HEK293 (cell line): ENCODE data around the gene NPDC1.
A peak's percentile ranks its signal among the peaks of the same experiment; 100 is the strongest.

Experiments
- CTCF ChIA-PET: fragments of 350-600 bp; formaldehyde crosslinking; extraction: SDS; loops from one replicate; lab custom pipeline; 2021; ENCODE audit warnings: antibody characterized with exemption; lab: Yijun Ruan, JAX
- POLR2A ChIA-PET: fragments of 300-600 bp; formaldehyde crosslinking; extraction: SDS; loops from one replicate; lab custom pipeline; 2020; ENCODE audit warnings: antibody characterized with exemption, inconsistent platforms; lab: Yijun Ruan, JAX
- H3K27ac ChIP-seq: fragments of 200-500 bp; sonication (Bioruptor generic); 2 replicates; pipeline ENCODE4 v1.5.1; 2014; ENCODE audit warnings: low read depth, low read length, control low read depth, inconsistent platforms; ENCODE audit errors: extremely low read depth
- H3K36me3 ChIP-seq, 2 experiments: fragments of 200-500 bp in 1 of 2; sonication (Bioruptor generic) in 1 of 2; 1 replicate in 1 of 2; 2 replicates in 1 of 2; pipeline ENCODE4 v1.5.1; 2014 to 2017; ENCODE audit warnings: inconsistent platforms in 2 of 2, low read length in 2 of 2; ENCODE audit not compliant: control insufficient read depth in 2 of 2, insufficient read depth in 1 of 2
- H3K4me1 ChIP-seq: fragments of 200-500 bp; sonication (Bioruptor generic); 2 replicates; pipeline ENCODE4 v1.5.1; 2014; ENCODE audit warnings: mild to moderate bottlenecking, low read length, inconsistent platforms; ENCODE audit not compliant: control insufficient read depth, insufficient read depth
- H3K4me3 ChIP-seq: 2 replicates; pipeline ENCODE4 v1.5.1; 2011; ENCODE audit warnings: low read depth, mild to moderate bottlenecking, control low read depth, low read length, moderate library complexity
- H3K9me3 ChIP-seq: fragments of 200-500 bp; sonication (Bioruptor generic); 2 replicates; pipeline ENCODE4 v1.5.1; 2014; ENCODE audit warnings: low read depth, low read length, inconsistent platforms; ENCODE audit not compliant: control insufficient read depth, insufficient read depth
- HOXD13 ChIP-seq: sonication (generic); formaldehyde crosslinking; IDR thresholded peaks from 2 replicates; pipeline ENCODE4 v1.8.0; 2022; ENCODE audit warnings: missing genetic modification reagents, borderline replicate concordance
- KLF1 ChIP-seq: fragments of 450-650 bp; formaldehyde crosslinking; IDR thresholded peaks from 2 replicates; pipeline ENCODE4 v1.5.1; 2016; ENCODE audit warnings: missing biosample characterization, missing genetic modification characterization
- KLF10 ChIP-seq: fragments of 450-650 bp; IDR thresholded peaks from 2 replicates; pipeline ENCODE4 v1.5.1; 2018; ENCODE audit warnings: missing biosample characterization, mild to moderate bottlenecking, missing genetic modification characterization
- KLF8 ChIP-seq: fragments of 450-650 bp; formaldehyde crosslinking; IDR thresholded peaks from 2 replicates; pipeline ENCODE4 v1.5.1; 2016; ENCODE audit warnings: missing biosample characterization, missing genetic modification characterization
- OVOL3 ChIP-seq: fragments of 450-650 bp; formaldehyde crosslinking; IDR thresholded peaks from 2 replicates; pipeline ENCODE4 v1.5.1; 2016; ENCODE audit warnings: missing biosample characterization, missing genetic modification characterization
- REPIN1 ChIP-seq: fragments of 450-650 bp; formaldehyde crosslinking; IDR thresholded peaks from 2 replicates; pipeline ENCODE4 v1.5.1; 2017; ENCODE audit warnings: missing biosample characterization, missing genetic modification characterization, low read depth
- ZBTB11 ChIP-seq: fragments of 450-650 bp; formaldehyde crosslinking; conservative IDR thresholded peaks from 2 replicates; pipeline ENCODE4 v1.5.1; 2016; ENCODE audit warnings: low read depth, missing biosample characterization, missing genetic modification characterization
- ZEB2 ChIP-seq: fragments of 450-650 bp; formaldehyde crosslinking; IDR thresholded peaks from 2 replicates; pipeline ENCODE4 v1.5.1; 2016; ENCODE audit warnings: missing biosample characterization, missing genetic modification characterization
- ZFHX2 ChIP-seq: fragments of 450-650 bp; formaldehyde crosslinking; conservative IDR thresholded peaks from 2 replicates; pipeline ENCODE4 v1.5.1; 2016; ENCODE audit warnings: missing biosample characterization, missing genetic modification characterization
- ZNF138 ChIP-seq: fragments of 450-650 bp; formaldehyde crosslinking; IDR thresholded peaks from 2 replicates; pipeline ENCODE4 v1.5.1; 2016; ENCODE audit warnings: missing biosample characterization, missing genetic modification characterization, borderline replicate concordance
- ZNF341 ChIP-seq: fragments of 450-650 bp; formaldehyde crosslinking; IDR thresholded peaks from 2 replicates; pipeline ENCODE4; 2016; ENCODE audit warnings: low read depth, missing biosample characterization, missing genetic modification characterization
- ZNF391 ChIP-seq: fragments of 450-650 bp; formaldehyde crosslinking; IDR thresholded peaks from 2 replicates; pipeline ENCODE4 v1.5.1; 2016; ENCODE audit warnings: low read depth, missing biosample characterization, missing genetic modification characterization, borderline replicate concordance
- ZNF426 ChIP-seq: fragments of 450-650 bp; formaldehyde crosslinking; IDR thresholded peaks from 2 replicates; pipeline ENCODE4 v1.5.1; 2017; ENCODE audit warnings: missing biosample characterization, missing genetic modification characterization, mild to moderate bottlenecking, inconsistent platforms, moderate library complexity
- ZNF585B ChIP-seq: fragments of 450-650 bp; formaldehyde crosslinking; IDR thresholded peaks from 2 replicates; pipeline ENCODE4 v1.5.1; 2016; ENCODE audit warnings: missing biosample characterization, missing genetic modification characterization
- ZNF664 ChIP-seq: fragments of 450-650 bp; formaldehyde crosslinking; IDR thresholded peaks from 2 replicates; pipeline ENCODE4 v1.5.1; 2016; ENCODE audit warnings: missing biosample characterization, missing genetic modification characterization
- ZNF792 ChIP-seq: fragments of 450-650 bp; formaldehyde crosslinking; IDR thresholded peaks from 2 replicates; pipeline ENCODE4 v1.5.1; 2016; ENCODE audit warnings: missing biosample characterization, missing genetic modification characterization
- ZSCAN30 ChIP-seq: fragments of 450-650 bp; IDR thresholded peaks from 2 replicates; pipeline ENCODE4 v1.5.1; 2018; ENCODE audit warnings: missing biosample characterization, mild to moderate bottlenecking, missing genetic modification characterization, moderate library complexity
- TF ChIP-seq, protein P1 (sequence below): fragments of 450-650 bp; formaldehyde crosslinking; IDR thresholded peaks from 2 replicates; pipeline ENCODE4 v1.5.1; 2017; ENCODE audit warnings: missing biosample characterization, missing genetic modification characterization
- TF ChIP-seq, protein P2 (sequence below): fragments of 450-650 bp; formaldehyde crosslinking; IDR thresholded peaks from 2 replicates; pipeline ENCODE4 v1.5.1; 2016; ENCODE audit warnings: missing biosample characterization, missing genetic modification characterization

Gene NPDC1

DNA sequence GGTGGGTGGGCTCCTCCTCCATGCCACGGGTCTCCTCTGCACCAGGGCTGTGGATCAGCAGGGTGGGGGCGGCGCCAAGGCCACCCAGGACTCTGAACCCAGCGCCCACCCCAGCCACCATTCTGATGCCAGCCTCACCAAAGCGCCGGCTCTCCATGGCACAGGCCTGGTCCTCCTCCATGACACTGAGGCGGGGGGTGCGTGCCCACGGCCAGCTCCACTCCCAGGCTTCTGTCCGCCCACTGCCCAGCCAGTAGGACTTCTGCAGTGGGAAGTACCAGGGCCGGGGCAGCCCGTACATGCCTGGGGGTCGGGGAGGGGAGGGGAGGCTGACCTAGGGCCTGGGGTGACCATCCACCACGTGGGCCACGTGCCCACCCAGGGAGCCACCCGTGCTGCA, 29.5 kb downstream of the NPDC1 start:
- no peak overlapping the region for H3K27ac ChIP-seq
- H3K9me3 ChIP-seq = no peaks in the 10 kb centered on the region
- no peak for TF ChIP-seq ZSCAN30 (tag by site-specific recombination)
- peak; percentile 37; the same call in 1 of the 2 replicates for TF ChIP-seq ZFHX2 (tag by site-specific recombination)
- H3K4me1 ChIP-seq = no peaks in the 10 kb centered on the region
- H3K4me3 ChIP-seq = no peak overlapping the region
- ChIA-PET POLR2A (no interaction called here), CTCF (interaction anchor here (0.6 to 1.8 kb wide), 3 partner anchors 13 to 106 kb away, joined by 3 to 4 read pairs (median 3); no protein-coding TSS in a partner anchor)
- peaks cover 0 to 58% of the 10 kb centered on the region in 2 experiments; a peak in 1 of 3 replicates for H3K36me3 ChIP-seq

- Histone ChIP-seq H3K9me3 (no peaks in the 10 kb centered on the region), H3K4me1 (no peaks in the 10 kb centered on the region), H3K4me3 (no peak overlapping the region), H3K27ac (no peak overlapping the region), H3K36me3 (peaks cover 0 to 59% of the 10 kb centered on the region in 2 experiments; a peak in 1 of 3 replicates)
- CTCF ChIA-PET = interaction anchor here (0.6 to 1.8 kb wide), 4 partner anchors 10 to 105 kb away, joined by 3 to 6 read pairs (median 4); no protein-coding TSS in a partner anchor
- no peak for TF ChIP-seq OVOL3 (tag by site-specific recombination)
- TF ChIP-seq ZEB2 (tag by site-specific recombination) = no peak
- TF ChIP-seq KLF8 (tag by site-specific recombination) = 0 out of 2 replicates have a peak, but pooled peaks have one; percentile 16
- no peak for TF ChIP-seq REPIN1 (tag by site-specific recombination)
- TF ChIP-seq KLF10 = no peak
- TF ChIP-seq, protein P1, sequence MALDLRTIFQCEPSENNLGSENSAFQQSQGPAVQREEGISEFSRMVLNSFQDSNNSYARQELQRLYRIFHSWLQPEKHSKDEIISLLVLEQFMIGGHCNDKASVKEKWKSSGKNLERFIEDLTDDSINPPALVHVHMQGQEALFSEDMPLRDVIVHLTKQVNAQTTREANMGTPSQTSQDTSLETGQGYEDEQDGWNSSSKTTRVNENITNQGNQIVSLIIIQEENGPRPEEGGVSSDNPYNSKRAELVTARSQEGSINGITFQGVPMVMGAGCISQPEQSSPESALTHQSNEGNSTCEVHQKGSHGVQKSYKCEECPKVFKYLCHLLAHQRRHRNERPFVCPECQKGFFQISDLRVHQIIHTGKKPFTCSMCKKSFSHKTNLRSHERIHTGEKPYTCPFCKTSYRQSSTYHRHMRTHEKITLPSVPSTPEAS (tag by site-specific recombination) = no peak
- TF ChIP-seq ZNF585B (tag by site-specific recombination) = no peak
- TF ChIP-seq ZNF391 = no peak
- no peak for TF ChIP-seq HOXD13 (CRISPR knock-in tag)
- TF ChIP-seq ZNF426 (tag by site-specific recombination) = no peak
- TF ChIP-seq, protein P2, sequence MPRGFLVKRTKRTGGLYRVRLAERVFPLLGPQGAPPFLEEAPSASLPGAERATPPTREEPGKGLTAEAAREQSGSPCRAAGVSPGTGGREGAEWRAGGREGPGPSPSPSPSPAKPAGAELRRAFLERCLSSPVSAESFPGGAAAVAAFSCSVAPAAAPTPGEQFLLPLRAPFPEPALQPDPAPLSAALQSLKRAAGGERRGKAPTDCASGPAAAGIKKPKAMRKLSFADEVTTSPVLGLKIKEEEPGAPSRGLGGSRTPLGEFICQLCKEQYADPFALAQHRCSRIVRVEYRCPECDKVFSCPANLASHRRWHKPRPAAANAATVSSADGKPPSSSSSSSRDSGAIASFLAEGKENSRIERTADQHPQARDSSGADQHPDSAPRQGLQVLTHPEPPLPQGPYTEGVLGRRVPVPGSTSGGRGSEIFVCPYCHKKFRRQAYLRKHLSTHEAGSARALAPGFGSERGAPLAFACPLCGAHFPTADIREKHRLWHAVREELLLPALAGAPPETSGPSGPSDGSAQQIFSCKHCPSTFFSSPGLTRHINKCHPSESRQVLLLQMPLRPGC = no peak
- TF ChIP-seq ZNF792 (tag by site-specific recombination) = no peak
- TF ChIP-seq ZNF138 (tag by site-specific recombination) = no peak
- no peak for TF ChIP-seq ZNF664 (tag by site-specific recombination)
- TF ChIP-seq KLF1 = peak; percentile 65; the same call in 1 of the 2 replicates
- POLR2A ChIA-PET = no interaction called here
These were observed 30.0 kb downstream of the NPDC1 start for GRCh38 chr9:137015976-137016375.

DNA sequence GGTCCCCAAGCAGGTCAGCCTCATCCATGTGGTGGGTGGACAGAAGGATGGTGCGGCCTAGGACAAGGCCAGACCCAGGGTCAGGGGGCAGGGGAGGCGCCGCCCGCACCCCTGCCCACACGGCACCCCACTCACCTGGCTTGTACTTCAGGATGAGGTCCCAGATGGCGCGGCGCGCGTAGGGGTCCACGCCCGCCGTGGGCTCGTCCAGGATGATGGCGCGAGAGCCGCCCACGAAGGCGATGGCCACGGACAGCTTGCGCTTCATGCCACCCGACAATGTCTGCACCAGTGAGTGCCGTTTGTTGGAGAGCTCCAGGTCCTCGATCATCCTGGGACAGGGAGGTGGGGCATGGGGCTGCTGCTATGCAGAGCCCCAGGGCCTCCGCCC, 30.4 kb downstream of the NPDC1 start:
- ChIA-PET CTCF (interaction anchor here (0.6 to 1.8 kb wide), 4 partner anchors 11 to 105 kb away, joined by 3 to 6 read pairs (median 4); no protein-coding TSS in a partner anchor), POLR2A (interaction anchor here (1.0 kb wide), 1 partner anchor 19 kb away, joined by 4 read pairs; the partner anchor contains the start of gene CLIC3)
- no peak overlapping the region for H3K4me3 ChIP-seq
- H3K9me3 ChIP-seq = no peaks in the 10 kb centered on the region
- H3K36me3 ChIP-seq = peaks cover 0 to 58% of the 10 kb centered on the region in 2 experiments; a peak in 1 of 3 replicates
- TF ChIP-seq ZFHX2 (tag by site-specific recombination) (peak; percentile 49), ZNF341 (no peak), ZBTB11 (tag by site-specific recombination) (no peak)
- H3K4me1 ChIP-seq = no peaks in the 10 kb centered on the region
- H3K27ac ChIP-seq = no peak overlapping the region
